ENCODE measurements around the gene SLC45A2.
"Not testable (repeated sequence)": the region's sequence is repeated elsewhere in the genome, so short reads cannot be mapped to it uniquely, and the experiment has no call there.

SLC45A2 gene

GRCh38 chr5:33984671-33985124, at the start of gene SLC45A2:
Gene SLC45A2 (minus strand): TSS chr5:33984693. CDS start chr5:33984583, 110 bp downstream.
- DNase-seq, result no peak

- no peak for DNase-seq
These were observed 47.5 kb upstream of the SLC45A2 start for GRCh38 chr5:34031966-34032365.

GRCh38 chr5:34031117-34031516, 46.6 kb upstream of the SLC45A2 start:
- DNase-seq, result no peak

GRCh38 chr5:34030585-34030984, 46.1 kb upstream of the SLC45A2 start:
- DNase-seq, result not testable (repeated sequence)

- DNase-seq, result no peak
These were observed 45.6 kb upstream of the SLC45A2 start for GRCh38 chr5:34030048-34030447.

- no peak for DNase-seq
These were observed 43.9 kb upstream of the SLC45A2 start for GRCh38 chr5:34028349-34028748.

GRCh38 chr5:34026089-34026761, 41.7 kb upstream of the SLC45A2 start:
- no peak for DNase-seq

- DNase-seq, result no peak
These were observed 37.7 kb upstream of the SLC45A2 start for GRCh38 chr5:34022121-34022705.

GRCh38 chr5:34021334-34021733, 36.8 kb upstream of the SLC45A2 start:
- DNase-seq, result no peak

- DNase-seq, result no peak
These were observed 36.2 kb upstream of the SLC45A2 start for GRCh38 chr5:34020726-34021125.

GRCh38 chr5:34017254-34017653, 32.8 kb upstream of the SLC45A2 start:
- DNase-seq, result no peak

GRCh38 chr5:34016750-34017149, 32.3 kb upstream of the SLC45A2 start:
- no peak for DNase-seq

GRCh38 chr5:34016222-34016621, 31.7 kb upstream of the SLC45A2 start:
- DNase-seq, result no peak

- DNase-seq, result no peak
These were observed 30.8 kb upstream of the SLC45A2 start for GRCh38 chr5:34015120-34015822.

GRCh38 chr5:34014626-34015025, 30.1 kb upstream of the SLC45A2 start:
- no peak for DNase-seq

GRCh38 chr5:34013547-34013946, 29.1 kb upstream of the SLC45A2 start:
- DNase-seq, result no peak

- no peak for DNase-seq
These were observed 28.3 kb upstream of the SLC45A2 start for GRCh38 chr5:34012791-34013190.

- no peak for DNase-seq
These were observed 27.0 kb upstream of the SLC45A2 start for GRCh38 chr5:34011536-34011935.

GRCh38 chr5:34010146-34010545, 25.7 kb upstream of the SLC45A2 start:
- peak; percentile 55 for DNase-seq

GRCh38 chr5:34009610-34010009, 25.1 kb upstream of the SLC45A2 start:
- no peak for DNase-seq

GRCh38 chr5:34008802-34009201, 24.3 kb upstream of the SLC45A2 start:
- DNase-seq, result peak; percentile 48

- DNase-seq, result peak; percentile 82
These were observed 23.4 kb upstream of the SLC45A2 start, which contains the start of gene AMACR for GRCh38 chr5:34007621-34008600. Gene AMACR (minus strand): TSS chr5:34008050. CDS start chr5:34008019, 31 bp downstream.

GRCh38 chr5:34007201-34007620, 22.7 kb upstream of the SLC45A2 start:
- no peak for DNase-seq

All from NCI-H2029 treated with DMSO at 0.1 percent for 48 hours (cell line).